WERI-Rb-1 (cell line): ENCODE data around the gene SLC38A4.

Experiments
- DNase-seq: peaks from one replicate; pipeline ENCODE4 v3.0.0-alpha.2; 2020
- H3K27ac ChIP-seq: fragments of 250-450 bp; sonication (Bioruptor Pico); 2 replicates; pipeline ENCODE4 v1.5.1; 2020; ENCODE audit warnings: mild to moderate bottlenecking, moderate library complexity
- H3K27me3 ChIP-seq: fragments of 250-450 bp; sonication (Bioruptor Pico); 2 replicates; pipeline ENCODE4 v1.5.1; 2021; ENCODE audit warnings: mild to moderate bottlenecking, low read depth, moderate library complexity; ENCODE audit not compliant: insufficient read depth, severe bottlenecking
- H3K36me3 ChIP-seq: fragments of 250-450 bp; sonication (Bioruptor Pico); 2 replicates; pipeline ENCODE4 v1.5.1; 2020; ENCODE audit warnings: mild to moderate bottlenecking, moderate library complexity
- H3K4me3 ChIP-seq: 2 replicates; pipeline ENCODE4 v1.5.1; 2011; ENCODE audit warnings: low read depth, mild to moderate bottlenecking, control low read depth, low read length
- H3K9me3 ChIP-seq: fragments of 250-450 bp; sonication (Bioruptor Pico); 2 replicates; pipeline ENCODE4 v1.5.1; 2021; ENCODE audit warnings: mild to moderate bottlenecking, moderate library complexity; ENCODE audit not compliant: severe bottlenecking
- CTCF ChIP-seq: IDR thresholded peaks from 2 replicates; pipeline ENCODE4 v1.5.1; 2011; ENCODE audit warnings: low read depth, mild to moderate bottlenecking, control low read depth, inconsistent platforms, low read length

SLC38A4 gene

GRCh38 chr12:46790066-46790465, 35.7 kb downstream of the SLC38A4 start:
- Histone ChIP-seq H3K27me3 (peaks cover 16% of the 10 kb centered on the region), H3K27ac (no peak overlapping the region), H3K9me3 (no peaks in the 10 kb centered on the region), H3K4me3 (no peak overlapping the region), H3K36me3 (no peaks in the 10 kb centered on the region)
- no peak for DNase-seq
- no peak for TF ChIP-seq CTCF

DNA sequence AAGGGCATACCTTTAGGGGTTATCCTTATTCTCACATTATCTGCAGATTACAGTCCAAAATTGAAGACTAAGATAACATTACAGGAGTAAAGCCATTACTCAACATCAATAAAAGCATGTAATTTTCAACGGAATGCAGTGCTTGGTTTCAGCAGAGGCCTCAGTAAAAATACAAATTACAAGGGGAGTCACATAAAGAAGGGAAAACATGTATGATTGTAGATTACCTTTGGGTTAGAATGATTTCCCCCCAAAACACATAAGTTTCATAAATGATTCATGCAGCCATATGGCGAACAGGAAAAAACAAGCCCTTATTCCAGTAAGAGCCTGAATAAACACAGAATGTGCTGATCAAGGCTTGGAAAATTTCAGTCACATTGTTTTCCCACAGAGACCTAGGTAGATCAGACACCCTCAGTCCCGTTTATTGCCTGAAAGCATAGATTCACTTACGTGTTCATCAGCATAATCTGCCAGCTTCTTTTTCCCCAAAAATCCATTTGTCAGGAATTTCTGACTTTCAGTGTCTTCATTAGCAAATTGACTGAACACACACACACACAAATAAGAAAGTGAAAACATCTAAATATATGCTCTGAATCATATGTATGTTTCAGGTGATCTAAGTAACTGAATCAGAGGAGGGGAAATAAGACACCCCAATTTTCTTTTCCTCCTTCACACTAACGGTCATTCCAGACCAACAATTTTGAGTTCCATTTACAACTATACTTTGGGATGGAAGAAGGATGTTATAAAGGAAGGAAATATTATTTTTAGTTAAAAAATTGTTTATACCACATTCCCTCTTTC, 37.5 kb downstream of the SLC38A4 start:
- H3K36me3 ChIP-seq, result no peaks in the 10 kb centered on the region
- no peak overlapping the region for H3K4me3 ChIP-seq
- H3K9me3 ChIP-seq, result no peaks in the 10 kb centered on the region
- peaks cover 14% of the 10 kb centered on the region for H3K27me3 ChIP-seq
- no peak for TF ChIP-seq CTCF
- no peak for DNase-seq
- H3K27ac ChIP-seq, result no peak overlapping the region

- no peak for TF ChIP-seq CTCF
- H3K27ac ChIP-seq, result no peak overlapping the region
- no peaks in the 10 kb centered on the region for H3K36me3 ChIP-seq
- H3K27me3 ChIP-seq, result peaks cover 16% of the 10 kb centered on the region
- H3K4me3 ChIP-seq, result no peak overlapping the region
- no peaks in the 10 kb centered on the region for H3K9me3 ChIP-seq
- no peak for DNase-seq
Measured at GRCh38 chr12:46787496-46788055, 38.2 kb downstream of the SLC38A4 start.

- Histone ChIP-seq H3K36me3 (no peaks in the 10 kb centered on the region), H3K27me3 (peaks cover 16% of the 10 kb centered on the region), H3K9me3 (no peaks in the 10 kb centered on the region), H3K27ac (no peak overlapping the region), H3K4me3 (no peak overlapping the region)
- DNase-seq, result no peak
- no peak for TF ChIP-seq CTCF
Measured at GRCh38 chr12:46786774-46787173, 39.0 kb downstream of the SLC38A4 start.

DNA sequence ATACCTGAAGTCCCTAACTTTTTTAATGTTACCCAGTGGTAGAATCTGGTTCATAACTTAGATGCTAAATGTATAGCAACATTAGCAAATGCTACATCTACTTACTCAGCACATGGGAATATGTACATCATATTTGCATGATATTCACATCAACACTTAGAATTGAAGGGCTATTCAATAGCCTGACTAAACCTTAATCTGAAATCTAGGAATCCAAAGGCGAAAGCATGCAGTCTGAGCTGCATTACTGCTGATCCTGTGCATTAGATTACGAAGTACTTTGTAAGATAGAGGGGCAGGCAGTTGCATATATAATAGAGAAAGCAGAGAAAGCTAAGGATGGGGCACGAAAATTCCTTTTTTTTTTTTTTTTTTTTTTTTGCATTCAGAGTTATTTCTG, 40.4 kb downstream of the SLC38A4 start:
- no peak for DNase-seq
- no peak for TF ChIP-seq CTCF
- H3K4me3 ChIP-seq, result no peak overlapping the region
- H3K27me3 ChIP-seq, result peaks cover 9% of the 10 kb centered on the region
- H3K36me3 ChIP-seq, result no peaks in the 10 kb centered on the region
- no peaks in the 10 kb centered on the region for H3K9me3 ChIP-seq
- H3K27ac ChIP-seq, result no peak overlapping the region
